ENCODE results near the gene PRDM13.

- TF ChIP-seq CTCF (IDR thresholded peaks at IDR 0.05) (no peak), POLR2A (IDR thresholded peaks at IDR 0.05) (no peak)
These were observed 46.0 kb upstream of the PRDM13 start for GRCh38 chr6:99560668-99561067.

All from vagina (tissue), 2 donors.